Lung (tissue), 12 donors: ENCODE measurements around the gene TTLL7. TPM values are rescaled to one million over a fixed set of nuclear protein-coding genes. Genes with fewer than 3 reads are reported as not detected.

Experiments
- ATAC-seq: fragments of 200-7000 bp; cut with Tn5 transposase; one replicate; pipeline ENCODE4 v1.9.1; 2020; ENCODE audit warnings: moderate number of reproducible peaks; ENCODE audit not compliant: insufficient read depth, low FRiP score
- DNase-seq, 3 donors: peaks; one replicate each; pipeline ENCODE4 v3.0.0-alpha.2; 2013 to 2017
- H3K27ac ChIP-seq, 2 donors: one replicate each; pipeline ENCODE4 v1.5.1; 2013; ENCODE audit warnings: mild to moderate bottlenecking in 2 of 2, moderate library complexity in 2 of 2, control low read depth in 1 of 2, inconsistent platforms in 1 of 2, low read depth in 1 of 2, low read length in 1 of 2
- H3K27me3 ChIP-seq, 3 donors: one replicate each; pipeline ENCODE4 v1.5.1; 2013; ENCODE audit warnings: low read length in 2 of 3; ENCODE audit not compliant: control insufficient read depth in 3 of 3, insufficient read depth in 3 of 3
- H3K36me3 ChIP-seq, 4 donors: one replicate each; pipeline ENCODE4 v1.5.1; 2013; ENCODE audit warnings: low read length in 4 of 4, mild to moderate bottlenecking in 1 of 4, moderate library complexity in 1 of 4; ENCODE audit not compliant: control insufficient read depth in 4 of 4, insufficient read depth in 4 of 4
- H3K4me1 ChIP-seq, 5 donors: one replicate each; pipeline ENCODE4 v1.5.1; 2013; ENCODE audit warnings: low read length in 5 of 5, mild to moderate bottlenecking in 2 of 5, moderate library complexity in 1 of 5; ENCODE audit not compliant: control insufficient read depth in 5 of 5, insufficient read depth in 5 of 5
- H3K4me3 ChIP-seq: one replicate; pipeline ENCODE4 v1.5.1; 2013; ENCODE audit warnings: mild to moderate bottlenecking, control low read depth, moderate library complexity
- H3K9ac ChIP-seq, 2 donors: one replicate each; pipeline ENCODE4 v1.5.1; 2013; ENCODE audit warnings: low read length in 2 of 2, control low read depth in 1 of 2; ENCODE audit not compliant: insufficient read depth in 1 of 2
- H3K9me3 ChIP-seq, 4 donors: one replicate each; pipeline ENCODE4 v1.5.1; 2013; ENCODE audit warnings: low read length in 3 of 4, mild to moderate bottlenecking in 1 of 4, moderate library complexity in 1 of 4; ENCODE audit not compliant: control insufficient read depth in 4 of 4, insufficient read depth in 3 of 4
- CTCF ChIP-seq: IDR thresholded peaks from 2 replicates; pipeline ENCODE4 v1.5.1; 2012; ENCODE audit warnings: mild to moderate bottlenecking; ENCODE audit errors: control extremely low read depth, extremely low read depth
- WGBS, 2 donors: extraction: QIAGEN DNeasy Blood & Tissue Kit; methylation state at CpG; one replicate each; pipeline ENCODE4 v1.1.7; 2013; 5-methylcytosine and 5-hydroxymethylcytosine counted together
- polyA plus RNA-seq, 2 donors: library from polyadenylated mRNA; stranded (reverse); fragments of 200-250 nt; gene quantifications; one replicate each; pipeline ENCODE4 v1.2.1, GENCODE V29; 2013
- total RNA-seq, 2 donors: library from RNA; depleted of rRNA in 1 of 2; stranded (reverse); fragments of >200 nt in 1 of 2; gene quantifications; one replicate each; pipeline ENCODE4 v1.2.1, GENCODE V29; 2014 to 2021
- donor health status: control.
- donor health status: control.
- donor health status: Bipolar disorder and iron deficiency.
- donor health status: healthy.
- donor health status: DM: yes; HTN: yes; CAD: no.

Gene TTLL7
- total and polyA plus RNA-seq, 4 donors = 1.4 to 13.8 (median 9.1) TPM

GRCh38 chr1:83960669-83961277 is 38.2 kb downstream of the TTLL7 start:
- no peak for TF ChIP-seq CTCF
- ATAC-seq = no peak
- H3K9ac ChIP-seq = no peak overlapping the region
- H3K27ac ChIP-seq = no peak overlapping the region
- no peaks in the 10 kb centered on the region for H3K27me3 ChIP-seq
- no peaks in the 10 kb centered on the region for H3K9me3 ChIP-seq
- no peaks in the 10 kb centered on the region for H3K36me3 ChIP-seq
- no peaks in the 10 kb centered on the region for H3K4me1 ChIP-seq
- DNase-seq = no peak
- H3K4me3 ChIP-seq = no peak overlapping the region

GRCh38 chr1:83959824-83960498 is 39.0 kb downstream of the TTLL7 start:
- 86 to 90% methylated on average over 1 of the region's 1 CpG for WGBS, 2 donors
- H3K27me3 ChIP-seq = no peaks in the 10 kb centered on the region
- no peak overlapping the region for H3K9ac ChIP-seq
- H3K4me3 ChIP-seq = no peak overlapping the region
- no peak for ATAC-seq
- no peaks in the 10 kb centered on the region for H3K4me1 ChIP-seq
- DNase-seq = no peak
- H3K27ac ChIP-seq = no peak overlapping the region
- TF ChIP-seq CTCF = no peak
- no peaks in the 10 kb centered on the region for H3K36me3 ChIP-seq
- H3K9me3 ChIP-seq = no peaks in the 10 kb centered on the region

- H3K9me3 ChIP-seq = no peaks in the 10 kb centered on the region
- no peak overlapping the region for H3K27ac ChIP-seq
- H3K4me1 ChIP-seq = no peaks in the 10 kb centered on the region
- H3K9ac ChIP-seq = no peak overlapping the region
- no peak overlapping the region for H3K4me3 ChIP-seq
- ATAC-seq (no peak), DNase-seq (no peak)
- no peaks in the 10 kb centered on the region for H3K36me3 ChIP-seq
- H3K27me3 ChIP-seq = no peaks in the 10 kb centered on the region
- TF ChIP-seq CTCF = no peak
Observed at GRCh38 chr1:83958704-83959103, 40.2 kb downstream of the TTLL7 start.
